ENCODE measurements around the gene STT3B.

GRCh38 chr3:31659246-31659645, 126.5 kb downstream of the STT3B start:
- TF ChIP-seq CTCF (IDR thresholded peaks at IDR 0.05) (no peak), EZH2phosphoT487 (IDR thresholded peaks at IDR 0.05) (no peak), EZH2 (IDR thresholded peaks at IDR 0.05) (no peak)
